Measurements from ENCODE around the gene CACNA2D3. TPM values are rescaled to one million over a fixed set of nuclear protein-coding genes. Genes with fewer than 3 reads are reported as not detected.

CACNA2D3 gene
- total and polyA plus RNA-seq, 4 donors, result 0.38 to 2.5 (median 1.1) TPM

DNA sequence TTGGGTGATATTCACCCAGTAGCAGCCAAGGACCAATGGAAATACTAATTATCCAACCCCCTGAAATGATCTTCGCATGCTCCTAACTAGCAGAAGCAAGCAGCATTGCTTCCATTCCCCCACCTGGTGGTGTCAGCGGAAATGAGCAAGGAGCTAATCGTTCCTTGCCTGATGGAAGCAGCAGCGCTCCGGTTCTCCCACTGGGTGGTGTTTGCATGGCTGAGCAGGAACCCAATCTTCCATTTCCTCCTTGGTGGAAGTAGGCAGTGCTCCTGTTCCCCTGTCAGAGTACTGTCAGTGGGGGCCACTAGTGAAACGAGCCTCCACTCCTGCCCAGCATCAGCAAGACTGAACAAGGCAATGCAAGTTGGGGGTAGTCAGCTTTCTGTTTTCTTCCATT lies 311.5 kb downstream of the CACNA2D3 start:
- TF ChIP-seq, protein P1, sequence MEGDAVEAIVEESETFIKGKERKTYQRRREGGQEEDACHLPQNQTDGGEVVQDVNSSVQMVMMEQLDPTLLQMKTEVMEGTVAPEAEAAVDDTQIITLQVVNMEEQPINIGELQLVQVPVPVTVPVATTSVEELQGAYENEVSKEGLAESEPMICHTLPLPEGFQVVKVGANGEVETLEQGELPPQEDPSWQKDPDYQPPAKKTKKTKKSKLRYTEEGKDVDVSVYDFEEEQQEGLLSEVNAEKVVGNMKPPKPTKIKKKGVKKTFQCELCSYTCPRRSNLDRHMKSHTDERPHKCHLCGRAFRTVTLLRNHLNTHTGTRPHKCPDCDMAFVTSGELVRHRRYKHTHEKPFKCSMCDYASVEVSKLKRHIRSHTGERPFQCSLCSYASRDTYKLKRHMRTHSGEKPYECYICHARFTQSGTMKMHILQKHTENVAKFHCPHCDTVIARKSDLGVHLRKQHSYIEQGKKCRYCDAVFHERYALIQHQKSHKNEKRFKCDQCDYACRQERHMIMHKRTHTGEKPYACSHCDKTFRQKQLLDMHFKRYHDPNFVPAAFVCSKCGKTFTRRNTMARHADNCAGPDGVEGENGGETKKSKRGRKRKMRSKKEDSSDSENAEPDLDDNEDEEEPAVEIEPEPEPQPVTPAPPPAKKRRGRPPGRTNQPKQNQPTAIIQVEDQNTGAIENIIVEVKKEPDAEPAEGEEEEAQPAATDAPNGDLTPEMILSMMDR (IDR thresholded peaks at IDR 0.05; ENCODE audit: control extremely low read depth, extremely low read depth), result no peak
- no peak for ATAC-seq (ENCODE audit: insufficient read depth, low FRiP score)
- WGBS, 2 donors, result 32 to 45% methylated on average over 6 of the region's 6 CpGs
- no peaks in the 10 kb centered on the region for H3K4me1 ChIP-seq (ENCODE audit: control insufficient read depth in 5 of 5, insufficient read depth in 5 of 5, low read length in 5 of 5)
- H3K27ac ChIP-seq (ENCODE audit: low read depth in 1 of 2, low read length in 1 of 2), result no peak overlapping the region
- no peaks in the 10 kb centered on the region for H3K36me3 ChIP-seq (ENCODE audit: control insufficient read depth in 4 of 4, insufficient read depth in 4 of 4, low read length in 4 of 4)
- no peak overlapping the region for H3K4me3 ChIP-seq
- peak in 2 of 3 donors; percentile 3 to 15 for DNase-seq
- peaks cover 0 to 7% (median 3%) of the 10 kb centered on the region in 3 donors for H3K27me3 ChIP-seq (ENCODE audit: control insufficient read depth in 3 of 3, insufficient read depth in 3 of 3, low read length in 2 of 3)
- H3K9ac ChIP-seq (ENCODE audit: insufficient read depth in 1 of 2, low read length in 2 of 2), result no peak overlapping the region
- H3K9me3 ChIP-seq (ENCODE audit: control insufficient read depth in 4 of 4, insufficient read depth in 3 of 4, low read length in 3 of 4), result no peaks in the 10 kb centered on the region

GRCh38 chr3:54434756-54435155 lies 312.4 kb downstream of the CACNA2D3 start:
- no peak for ATAC-seq (ENCODE audit: insufficient read depth, low FRiP score)

DNA sequence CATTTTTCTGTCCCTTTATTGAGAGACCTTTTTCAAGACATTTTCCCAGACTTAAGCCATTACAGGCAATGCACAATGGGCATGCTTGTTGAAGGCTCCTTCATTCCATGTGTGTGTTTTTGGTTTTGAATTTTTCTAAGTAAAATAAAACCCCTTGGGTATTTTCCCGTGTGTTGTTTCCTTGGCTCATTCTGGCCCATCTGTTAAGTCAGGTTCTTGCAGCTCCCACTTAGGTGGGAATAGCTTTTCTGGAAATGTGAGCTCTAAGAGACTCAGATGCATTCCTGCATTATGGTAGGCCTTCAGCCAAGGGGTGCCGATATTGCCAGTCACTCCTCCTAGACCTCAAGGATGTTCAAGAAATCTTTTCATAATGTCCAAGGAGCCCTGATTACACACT lies 314.9 kb downstream of the CACNA2D3 start:
- 89 to 91% methylated on average over 2 of the region's 2 CpGs for WGBS, 2 donors
- ATAC-seq (ENCODE audit: insufficient read depth, low FRiP score), result no peak
- no peaks in the 10 kb centered on the region for H3K4me1 ChIP-seq (ENCODE audit: control insufficient read depth in 5 of 5, insufficient read depth in 5 of 5, low read length in 5 of 5)

More at GRCh38 chr3:54434756-54435155, 312.4 kb downstream of the CACNA2D3 start:
- DNase-seq, result no peak
- H3K9me3 ChIP-seq (ENCODE audit: control insufficient read depth in 4 of 4, insufficient read depth in 3 of 4, low read length in 3 of 4), result no peaks in the 10 kb centered on the region
- no peak overlapping the region for H3K27ac ChIP-seq (ENCODE audit: low read depth in 1 of 2, low read length in 1 of 2)
- no peak overlapping the region for H3K9ac ChIP-seq (ENCODE audit: insufficient read depth in 1 of 2, low read length in 2 of 2)
- TF ChIP-seq, protein P1 (IDR thresholded peaks at IDR 0.05; ENCODE audit: control extremely low read depth, extremely low read depth), result no peak
- no peaks in the 10 kb centered on the region for H3K4me1 ChIP-seq (ENCODE audit: control insufficient read depth in 5 of 5, insufficient read depth in 5 of 5, low read length in 5 of 5)
- peaks cover 0 to 7% (median 3%) of the 10 kb centered on the region in 3 donors for H3K27me3 ChIP-seq (ENCODE audit: control insufficient read depth in 3 of 3, insufficient read depth in 3 of 3, low read length in 2 of 3)
- no peak overlapping the region for H3K4me3 ChIP-seq
- H3K36me3 ChIP-seq (ENCODE audit: control insufficient read depth in 4 of 4, insufficient read depth in 4 of 4, low read length in 4 of 4), result no peaks in the 10 kb centered on the region
- WGBS, 2 donors, result 90 to 95% methylated on average over 2 of the region's 2 CpGs

More for the DNA sequence above, 314.9 kb downstream of the CACNA2D3 start:
- H3K9me3 ChIP-seq (ENCODE audit: control insufficient read depth in 4 of 4, insufficient read depth in 3 of 4, low read length in 3 of 4), result no peaks in the 10 kb centered on the region
- DNase-seq, result no peak
- H3K9ac ChIP-seq (ENCODE audit: insufficient read depth in 1 of 2, low read length in 2 of 2), result no peak overlapping the region
- no peaks in the 10 kb centered on the region for H3K36me3 ChIP-seq (ENCODE audit: control insufficient read depth in 4 of 4, insufficient read depth in 4 of 4, low read length in 4 of 4)
- H3K27ac ChIP-seq (ENCODE audit: low read depth in 1 of 2, low read length in 1 of 2), result no peak overlapping the region
- peaks cover 0 to 3% (median 0%) of the 10 kb centered on the region in 3 donors for H3K27me3 ChIP-seq (ENCODE audit: control insufficient read depth in 3 of 3, insufficient read depth in 3 of 3, low read length in 2 of 3)
- TF ChIP-seq, protein P1 (IDR thresholded peaks at IDR 0.05; ENCODE audit: control extremely low read depth, extremely low read depth), result no peak
- no peak overlapping the region for H3K4me3 ChIP-seq
